Activated effector memory CD4-positive, alpha-beta T cell treated with anti-CD3 and anti-CD28 coated beads, Interleukin-2, amount 50 U/mL, for 16 hours (primary cell): ENCODE data around the gene DSP.

ENCODE experiments used
- DNase-seq: peaks from one replicate; pipeline ENCODE4 v3.0.0-alpha.2; 2020

DSP gene

GRCh38 chr6:7541175-7542064, at the start of gene DSP:
Gene DSP, plus strand, starts transcription at chr6:7541671. Its CDS starts 245 bp downstream, at chr6:7541916.
- peak; percentile 68 for DNase-seq

GRCh38 chr6:7493866-7494265, 47.6 kb upstream of the DSP start:
- DNase-seq: no peak

- no peak for DNase-seq
Measured at GRCh38 chr6:7494638-7495037, 46.8 kb upstream of the DSP start.

GRCh38 chr6:7496266-7496875, 45.1 kb upstream of the DSP start:
- DNase-seq: no peak

- DNase-seq: no peak
Measured at GRCh38 chr6:7500752-7501282, 40.7 kb upstream of the DSP start.

GRCh38 chr6:7502743-7503142, 38.7 kb upstream of the DSP start:
- DNase-seq: no peak

- no peak for DNase-seq
Measured at GRCh38 chr6:7504041-7504440, 37.4 kb upstream of the DSP start.

- no peak for DNase-seq
Measured at GRCh38 chr6:7505189-7505699, 36.2 kb upstream of the DSP start.

- no peak for DNase-seq
Measured at GRCh38 chr6:7507600-7507999, 33.9 kb upstream of the DSP start.

- no peak for DNase-seq
Measured at GRCh38 chr6:7512320-7512719, 29.2 kb upstream of the DSP start.

- no peak for DNase-seq
Measured at GRCh38 chr6:7513529-7513928, 27.9 kb upstream of the DSP start.

GRCh38 chr6:7515363-7515762, 26.1 kb upstream of the DSP start:
- no peak for DNase-seq

GRCh38 chr6:7518877-7519276, 22.6 kb upstream of the DSP start:
- DNase-seq: no peak

- no peak for DNase-seq
Measured at GRCh38 chr6:7522873-7523272, 18.6 kb upstream of the DSP start.

GRCh38 chr6:7523922-7524321, 17.5 kb upstream of the DSP start:
- DNase-seq: no peak

- DNase-seq: no peak
Measured at GRCh38 chr6:7526755-7527154, 14.7 kb upstream of the DSP start.

- no peak for DNase-seq
Measured at GRCh38 chr6:7528565-7528964, 12.9 kb upstream of the DSP start.

- DNase-seq: no peak
Measured at GRCh38 chr6:7529141-7529540, 12.3 kb upstream of the DSP start.

- no peak for DNase-seq
Measured at GRCh38 chr6:7532232-7532631, 9.2 kb upstream of the DSP start.

GRCh38 chr6:7532821-7533220, 8.7 kb upstream of the DSP start:
- no peak for DNase-seq

GRCh38 chr6:7534192-7534591, 7.3 kb upstream of the DSP start:
- no peak for DNase-seq

GRCh38 chr6:7535498-7535897, 6.0 kb upstream of the DSP start:
- DNase-seq: no peak

- no peak for DNase-seq
Measured at GRCh38 chr6:7537565-7538174, 3.8 kb upstream of the DSP start.

- no peak for DNase-seq
Measured at GRCh38 chr6:7538484-7538883, 3.0 kb upstream of the DSP start.
